ENCODE measurements around the gene OR10C1. TPM values are rescaled to one million over a fixed set of nuclear protein-coding genes. Genes with fewer than 3 reads are reported as not detected.
"Not testable (repeated sequence)": the region's sequence is repeated elsewhere in the genome, so short reads cannot be mapped to it uniquely, and the experiment has no call there.

The OR10C1 gene
- not detected for polyA plus RNA-seq (ENCODE audit: insufficient read length in 4 of 4)

DNA sequence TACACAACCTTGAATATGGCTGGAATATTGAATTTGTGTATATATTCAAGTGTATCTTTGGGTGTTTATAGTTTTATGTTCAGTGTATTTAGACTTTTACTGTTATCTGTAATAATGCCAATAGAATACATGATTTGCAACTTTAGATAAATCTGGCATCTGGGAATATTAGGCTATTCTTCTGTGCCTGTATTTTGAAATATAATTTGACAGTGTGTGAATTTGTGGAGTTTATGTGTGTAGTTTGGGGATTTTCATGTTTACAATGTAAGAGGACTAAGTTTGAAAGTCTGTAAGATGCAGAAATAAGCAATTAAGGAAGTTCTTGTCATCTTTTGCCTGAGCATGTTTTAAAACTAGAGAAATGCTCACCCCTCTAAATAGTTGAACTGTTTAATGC lies at the start of gene OR10C1:
TSS of gene OR10C1 (plus strand) at position 301 of the 400 bp plus-strand sequence. CDS start 710 bp downstream, outside the sequence.
- no peak for DNase-seq (ENCODE audit: low read depth in 4 of 4, low spot score in 3 of 4)

DNA sequence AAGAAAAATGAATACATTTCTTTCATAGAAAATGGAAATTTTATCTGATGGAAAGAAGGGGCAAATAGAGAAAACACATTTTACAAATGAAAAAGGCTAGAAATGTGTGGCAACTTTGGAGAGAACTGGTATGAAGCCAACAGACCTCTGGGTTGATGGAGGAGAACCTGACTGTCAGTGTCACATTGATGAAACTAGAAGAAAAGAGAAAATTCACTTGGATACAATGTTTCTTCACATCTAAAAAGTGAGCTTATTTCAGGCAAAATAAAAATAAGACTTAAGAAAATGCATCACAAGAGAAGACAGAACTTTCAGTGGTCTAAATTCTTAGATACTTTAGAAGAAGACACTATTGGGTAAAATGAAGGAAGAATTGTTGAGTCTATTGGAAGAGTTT lies 43.8 kb upstream of the OR10C1 start, which contains the start of gene OR12D2:
TSS of gene OR12D2 (plus strand) at position 301 of the 400 bp plus-strand sequence. CDS start 1,069 bp downstream, outside the sequence.
- DNase-seq (ENCODE audit: low read depth in 4 of 4, low spot score in 3 of 4), result no peak

DNA sequence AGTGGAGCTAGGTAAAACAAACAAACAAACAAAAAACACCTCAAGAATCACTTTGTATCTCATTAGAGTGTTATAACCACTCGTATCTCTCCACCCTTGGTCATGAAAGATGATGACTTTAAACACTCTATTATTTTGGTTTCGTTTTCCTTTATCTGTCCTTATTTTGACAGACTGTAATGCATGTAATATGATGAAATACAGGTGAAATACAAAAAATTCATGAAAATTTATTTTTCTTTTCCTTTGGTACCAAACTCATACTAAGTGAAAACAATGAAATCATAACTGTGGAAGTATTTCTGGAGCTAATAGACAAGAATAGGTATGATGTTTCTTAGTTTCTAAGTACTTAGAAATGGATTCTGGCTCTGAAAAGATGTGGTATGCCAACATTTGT lies 39.6 kb upstream of the OR10C1 start:
- no peak for DNase-seq (ENCODE audit: low read depth in 4 of 4, low spot score in 3 of 4)

- no peak for DNase-seq (ENCODE audit: low read depth in 4 of 4, low spot score in 3 of 4)
These were observed 35.3 kb upstream of the OR10C1 start for GRCh38 chr6:29403801-29404200.

DNA sequence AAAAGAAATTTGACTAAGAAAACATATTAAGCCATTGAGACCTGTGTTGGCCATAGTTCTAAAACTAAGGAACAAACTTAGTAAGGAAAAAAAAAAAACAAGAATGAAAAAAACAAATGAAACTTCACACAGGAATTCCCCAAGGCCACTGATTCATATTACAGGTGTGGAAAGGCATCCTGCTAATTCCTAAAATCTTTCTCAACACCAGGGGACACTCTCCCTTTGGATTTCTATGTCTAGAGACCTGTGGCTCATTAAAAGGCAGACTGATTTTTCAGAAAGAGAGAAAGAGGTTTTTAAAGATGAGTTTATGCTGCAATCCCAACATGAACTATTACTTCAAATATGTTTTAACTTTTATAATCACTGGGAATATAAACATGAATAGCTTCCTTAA lies 24.5 kb upstream of the OR10C1 start, which contains the start of gene OR12D1:
TSS of gene OR12D1 (plus strand) at position 341 of the 400 bp plus-strand sequence.
- no peak for DNase-seq (ENCODE audit: low read depth in 4 of 4, low spot score in 3 of 4)

DNA sequence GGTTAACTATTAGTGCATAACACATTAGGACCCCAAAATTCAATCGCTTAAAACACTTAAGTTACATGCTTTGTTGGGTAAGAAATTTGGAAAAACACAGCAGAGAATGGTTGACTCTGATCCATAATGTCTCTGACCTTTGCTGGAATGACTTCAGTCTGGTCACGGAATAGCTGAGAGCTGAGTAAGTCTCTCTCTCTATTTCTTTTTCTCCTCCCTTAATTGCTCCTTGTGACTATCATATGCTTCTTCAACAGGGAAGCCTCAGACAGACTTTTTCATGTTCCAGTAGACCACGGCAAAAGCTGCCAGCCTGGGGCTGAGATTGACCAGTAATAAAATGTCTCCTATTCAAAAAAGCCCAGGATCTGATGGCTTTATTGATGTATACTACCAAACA lies 19.6 kb upstream of the OR10C1 start:
- no peak for DNase-seq (ENCODE audit: low read depth in 4 of 4, low spot score in 3 of 4)

- no peak for DNase-seq (ENCODE audit: low read depth in 4 of 4, low spot score in 3 of 4)
These were observed 14.9 kb upstream of the OR10C1 start for GRCh38 chr6:29424168-29424567.

DNA sequence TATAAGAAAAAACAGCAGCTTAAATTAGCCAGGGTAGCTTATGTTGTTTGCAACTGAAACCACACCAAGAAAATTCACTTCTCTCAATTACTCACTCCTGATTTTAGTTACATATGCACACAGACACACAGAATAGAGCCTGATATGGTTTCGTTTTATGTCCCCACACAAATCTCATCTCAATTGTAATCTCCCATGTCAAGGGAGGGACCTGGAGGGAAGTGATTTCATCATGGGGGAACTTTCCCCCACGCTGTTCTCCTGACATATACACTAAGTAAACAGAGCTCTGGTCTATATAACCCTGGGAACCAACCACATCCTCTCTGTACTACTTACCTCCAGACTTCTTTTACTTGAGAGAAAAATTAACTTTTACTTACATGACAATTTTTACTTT lies 14.5 kb upstream of the OR10C1 start:
- no peak for DNase-seq (ENCODE audit: low read depth in 4 of 4, low spot score in 3 of 4)

- DNase-seq (ENCODE audit: low read depth in 4 of 4, low spot score in 3 of 4), result no peak
These were observed 14.0 kb upstream of the OR10C1 start for GRCh38 chr6:29425075-29425474.

GRCh38 chr6:29426654-29427053 lies 12.5 kb upstream of the OR10C1 start:
- DNase-seq (ENCODE audit: low read depth in 4 of 4, low spot score in 3 of 4), result no peak

- not testable (repeated sequence) for DNase-seq (ENCODE audit: low read depth in 4 of 4, low spot score in 3 of 4)
These were observed 2.4 kb upstream of the OR10C1 start for GRCh38 chr6:29436730-29437129.

- DNase-seq (ENCODE audit: low read depth in 4 of 4, low spot score in 3 of 4), result no peak
These were observed 3.6 kb downstream of the OR10C1 start for GRCh38 chr6:29442719-29443118.

DNA sequence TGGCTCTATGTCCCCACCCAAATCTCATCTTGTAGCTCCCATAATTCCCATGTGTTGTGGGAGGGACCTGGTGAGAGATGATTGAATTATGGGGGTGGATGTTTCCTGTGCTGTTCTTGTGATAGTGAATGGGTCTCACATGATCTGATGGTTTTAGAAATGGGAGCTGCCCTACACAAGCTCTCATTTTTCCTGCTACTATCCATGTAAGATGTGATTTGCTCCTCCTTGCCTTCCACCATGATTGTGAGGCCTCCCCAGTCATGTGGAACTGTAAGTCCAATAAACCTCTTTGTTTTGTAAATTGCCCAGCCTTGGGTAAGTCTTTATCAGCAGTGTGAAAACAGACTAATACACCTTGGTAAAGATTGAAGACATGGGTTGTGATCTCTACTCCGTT lies 4.9 kb downstream of the OR10C1 start:
- DNase-seq (ENCODE audit: low read depth in 4 of 4, low spot score in 3 of 4), result not testable (repeated sequence)

DNA sequence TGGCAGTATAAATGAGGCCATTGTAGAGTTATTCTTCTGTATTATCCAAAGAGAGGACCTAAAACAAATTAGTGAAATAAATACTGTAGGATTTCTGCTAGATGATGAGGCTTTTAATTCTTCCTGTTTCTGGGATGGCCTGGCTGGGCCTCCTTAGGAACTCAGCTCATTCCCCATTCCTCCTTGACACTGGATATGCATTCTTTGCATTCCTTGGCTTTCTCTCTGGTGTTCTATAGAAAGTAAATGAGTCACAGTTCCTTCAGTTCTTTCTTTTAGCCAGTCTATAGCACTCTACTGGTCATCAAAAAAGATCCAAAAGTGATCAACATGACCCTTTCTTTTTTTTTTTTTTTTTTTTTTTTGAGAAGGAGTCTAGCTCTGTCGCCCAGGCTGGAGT lies 8.6 kb downstream of the OR10C1 start:
- DNase-seq (ENCODE audit: low read depth in 4 of 4, low spot score in 3 of 4), result no peak

- no peak for DNase-seq (ENCODE audit: low read depth in 4 of 4, low spot score in 3 of 4)
These were observed 12.5 kb downstream of the OR10C1 start for GRCh38 chr6:29451471-29452193.

GRCh38 chr6:29456971-29457370 lies 17.9 kb downstream of the OR10C1 start, which contains the start of the genes OR11A1 and OR2H1:
OR11A1 (minus strand) TSS chr6:29457071; CDS start chr6:29427641, 29,430 bp downstream.
OR2H1 (plus strand) TSS chr6:29457155; CDS start chr6:29461770, 4,615 bp downstream.
- DNase-seq (ENCODE audit: low read depth in 4 of 4, low spot score in 3 of 4), result no peak

DNA sequence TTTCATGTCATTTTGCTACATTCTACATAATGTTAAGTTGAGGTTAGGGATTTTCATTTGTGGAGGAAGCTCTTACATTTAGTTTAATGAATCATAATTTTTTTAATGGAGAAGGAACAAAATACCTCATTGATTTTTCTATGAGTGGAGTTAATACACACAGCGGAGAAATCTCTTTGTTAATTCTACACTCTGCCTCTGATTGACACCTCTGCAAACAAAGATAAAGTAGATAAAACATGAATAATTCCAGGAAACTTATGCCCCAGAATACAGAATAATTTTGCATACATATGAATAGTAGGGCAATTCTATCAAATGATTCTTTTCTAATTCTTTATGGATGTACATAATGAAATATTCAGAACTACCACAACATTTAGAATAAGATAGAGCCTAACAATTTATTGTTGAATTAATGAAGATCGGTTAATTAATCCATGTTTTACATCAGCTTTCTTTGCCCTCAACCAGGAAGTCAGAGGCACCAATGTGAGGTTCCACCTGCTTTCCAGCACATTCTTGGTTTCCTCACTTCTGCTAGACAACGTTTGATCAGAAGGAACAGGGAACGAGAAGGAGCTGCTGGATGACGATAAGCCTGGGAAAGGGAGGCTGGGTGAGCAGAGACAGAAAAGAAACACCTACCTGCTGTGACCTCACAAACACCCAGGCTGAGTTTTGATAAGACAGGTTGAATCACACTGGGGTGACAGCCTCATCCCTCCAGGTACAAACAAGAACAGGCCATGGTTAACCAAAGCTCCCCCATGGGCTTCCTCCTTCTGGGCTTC lies 22.1 kb downstream of the OR10C1 start:
- no peak for DNase-seq (ENCODE audit: low read depth in 4 of 4, low spot score in 3 of 4)

- DNase-seq (ENCODE audit: low read depth in 4 of 4, low spot score in 3 of 4), result no peak
These were observed 22.9 kb downstream of the OR10C1 start for GRCh38 chr6:29462022-29462421.

DNA sequence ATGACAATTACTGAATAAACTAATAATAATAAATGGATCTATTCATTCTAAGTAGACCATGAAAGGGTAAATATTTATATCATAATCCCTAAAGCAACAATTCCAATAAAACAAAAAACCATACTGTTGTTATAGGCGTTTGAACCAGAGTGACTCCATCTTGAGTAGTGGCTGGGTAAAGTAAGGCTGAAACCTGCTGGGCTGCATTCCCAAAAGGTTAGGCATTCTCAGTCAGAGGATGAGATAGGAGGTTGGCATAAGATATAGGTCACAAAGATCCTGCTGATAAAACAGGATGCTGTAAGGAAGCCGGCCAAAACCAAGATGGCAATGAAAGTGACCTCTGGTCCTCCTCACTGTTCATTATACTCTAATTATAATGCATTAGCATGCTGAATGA lies 26.2 kb downstream of the OR10C1 start:
- DNase-seq (ENCODE audit: low read depth in 4 of 4, low spot score in 3 of 4), result no peak

GRCh38 chr6:29465801-29466200 lies 26.7 kb downstream of the OR10C1 start:
- DNase-seq (ENCODE audit: low read depth in 4 of 4, low spot score in 3 of 4), result no peak

DNA sequence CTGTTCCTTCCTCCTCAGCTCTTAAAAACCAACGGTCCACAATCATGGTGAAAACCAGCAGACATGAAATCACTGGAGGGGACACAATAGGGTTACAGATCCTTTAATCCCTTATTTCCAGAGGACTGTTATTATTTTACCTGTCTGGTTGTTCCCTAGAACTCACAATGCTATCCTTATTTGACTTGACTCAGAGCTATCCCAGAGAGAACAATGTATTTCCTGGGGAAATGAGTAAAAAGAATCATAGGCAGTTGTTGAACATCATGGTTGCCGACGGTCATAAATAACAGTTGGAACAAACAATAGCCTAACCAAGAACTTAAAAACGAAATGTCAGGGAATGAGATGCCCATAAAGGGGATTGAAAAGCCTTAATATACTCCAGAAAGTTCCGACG lies 27.1 kb downstream of the OR10C1 start:
- no peak for DNase-seq (ENCODE audit: low read depth in 4 of 4, low spot score in 3 of 4)
